HEK293 (cell line): ENCODE results near the gene LAMB1.

Experiments
- CTCF ChIA-PET: fragments of 350-600 bp; formaldehyde crosslinking; extraction: SDS; loops from one replicate; lab custom pipeline; 2021; ENCODE audit warnings: antibody characterized with exemption; lab: Yijun Ruan, JAX
- POLR2A ChIA-PET: fragments of 300-600 bp; formaldehyde crosslinking; extraction: SDS; loops from one replicate; lab custom pipeline; 2020; ENCODE audit warnings: antibody characterized with exemption, inconsistent platforms; lab: Yijun Ruan, JAX
- H3K27ac ChIP-seq: fragments of 200-500 bp; sonication (Bioruptor generic); 2 replicates; pipeline ENCODE4 v1.5.1; 2014; ENCODE audit warnings: low read depth, low read length, control low read depth, inconsistent platforms; ENCODE audit errors: extremely low read depth
- H3K36me3 ChIP-seq, 2 experiments: fragments of 200-500 bp in 1 of 2; sonication (Bioruptor generic) in 1 of 2; 1 replicate in 1 of 2; 2 replicates in 1 of 2; pipeline ENCODE4 v1.5.1; 2014 to 2017; ENCODE audit warnings: inconsistent platforms in 2 of 2, low read length in 2 of 2; ENCODE audit not compliant: control insufficient read depth in 2 of 2, insufficient read depth in 1 of 2
- H3K4me1 ChIP-seq: fragments of 200-500 bp; sonication (Bioruptor generic); 2 replicates; pipeline ENCODE4 v1.5.1; 2014; ENCODE audit warnings: mild to moderate bottlenecking, low read length, inconsistent platforms; ENCODE audit not compliant: control insufficient read depth, insufficient read depth
- H3K4me3 ChIP-seq: 2 replicates; pipeline ENCODE4 v1.5.1; 2011; ENCODE audit warnings: low read depth, mild to moderate bottlenecking, control low read depth, low read length, moderate library complexity
- H3K9me3 ChIP-seq: fragments of 200-500 bp; sonication (Bioruptor generic); 2 replicates; pipeline ENCODE4 v1.5.1; 2014; ENCODE audit warnings: low read depth, low read length, inconsistent platforms; ENCODE audit not compliant: control insufficient read depth, insufficient read depth
- KLF1 ChIP-seq: fragments of 450-650 bp; formaldehyde crosslinking; IDR thresholded peaks from 2 replicates; pipeline ENCODE4 v1.5.1; 2016; ENCODE audit warnings: missing biosample characterization, missing genetic modification characterization
- SALL2 ChIP-seq: fragments of 450-650 bp; formaldehyde crosslinking; IDR thresholded peaks from 2 replicates; pipeline ENCODE4 v1.5.0; 2017; ENCODE audit warnings: missing biosample characterization, mild to moderate bottlenecking, missing genetic modification characterization, borderline replicate concordance
- ZBTB17 ChIP-seq: fragments of 450-650 bp; formaldehyde crosslinking; IDR thresholded peaks from 2 replicates; pipeline ENCODE4 v1.5.1; 2016; ENCODE audit warnings: missing biosample characterization, missing genetic modification characterization
- ZFHX2 ChIP-seq: fragments of 450-650 bp; formaldehyde crosslinking; conservative IDR thresholded peaks from 2 replicates; pipeline ENCODE4 v1.5.1; 2016; ENCODE audit warnings: missing biosample characterization, missing genetic modification characterization
- ZNF132 ChIP-seq: fragments of 450-650 bp; formaldehyde crosslinking; IDR thresholded peaks from 2 replicates; pipeline ENCODE4 v1.5.1; 2017; ENCODE audit warnings: missing biosample characterization, missing genetic modification characterization, borderline replicate concordance
- ZNF202 ChIP-seq: fragments of 450-650 bp; formaldehyde crosslinking; IDR thresholded peaks from 2 replicates; pipeline ENCODE4 v1.5.1; 2016; ENCODE audit warnings: missing biosample characterization, missing genetic modification characterization, borderline replicate concordance
- ZNF266 ChIP-seq: fragments of 450-650 bp; formaldehyde crosslinking; IDR thresholded peaks from 2 replicates; pipeline ENCODE4 v1.5.1; 2016; ENCODE audit warnings: missing biosample characterization, missing genetic modification characterization, low read depth
- ZNF302 ChIP-seq: fragments of 450-650 bp; formaldehyde crosslinking; IDR thresholded peaks from 2 replicates; pipeline ENCODE4 v1.5.1; 2016; ENCODE audit warnings: missing biosample characterization, missing genetic modification characterization, low read depth
- ZNF341 ChIP-seq: fragments of 450-650 bp; formaldehyde crosslinking; IDR thresholded peaks from 2 replicates; pipeline ENCODE4; 2016; ENCODE audit warnings: low read depth, missing biosample characterization, missing genetic modification characterization
- ZNF558 ChIP-seq: fragments of 450-650 bp; formaldehyde crosslinking; IDR thresholded peaks from 2 replicates; pipeline ENCODE4 v1.5.1; 2016; ENCODE audit warnings: missing biosample characterization, missing genetic modification characterization
- ZNF585B ChIP-seq: fragments of 450-650 bp; formaldehyde crosslinking; IDR thresholded peaks from 2 replicates; pipeline ENCODE4 v1.5.1; 2016; ENCODE audit warnings: missing biosample characterization, missing genetic modification characterization
- ZNF600 ChIP-seq: fragments of 450-650 bp; formaldehyde crosslinking; IDR thresholded peaks from 2 replicates; pipeline ENCODE4 v1.5.1; 2016; ENCODE audit warnings: missing biosample characterization, missing genetic modification characterization
- ZNF621 ChIP-seq: fragments of 450-650 bp; formaldehyde crosslinking; IDR thresholded peaks from 2 replicates; pipeline ENCODE4 v1.5.1; 2017; ENCODE audit warnings: missing biosample characterization, missing genetic modification characterization
- ZNF747 ChIP-seq: fragments of 450-650 bp; formaldehyde crosslinking; IDR thresholded peaks from 2 replicates; pipeline ENCODE4 v1.5.1; 2016; ENCODE audit warnings: missing biosample characterization, missing genetic modification characterization
- ZNF830 ChIP-seq: fragments of 450-650 bp; IDR thresholded peaks from 2 replicates; pipeline ENCODE4 v1.5.0; 2018; ENCODE audit warnings: missing biosample characterization, missing genetic modification characterization, low read depth, mild to moderate bottlenecking, moderate library complexity
- TF ChIP-seq, protein P1 (sequence below): fragments of 450-650 bp; formaldehyde crosslinking; IDR thresholded peaks from 2 replicates; pipeline ENCODE4; 2016; ENCODE audit warnings: missing biosample characterization, missing genetic modification characterization
- TF ChIP-seq, protein P2 (sequence below): fragments of 450-650 bp; formaldehyde crosslinking; IDR thresholded peaks from 2 replicates; pipeline ENCODE4 v1.5.1; 2017; ENCODE audit warnings: missing biosample characterization, missing genetic modification characterization
- TF ChIP-seq, protein P3 (sequence below): fragments of 450-650 bp; IDR thresholded peaks from 2 replicates; pipeline ENCODE4 v1.5.1; 2018; ENCODE audit warnings: missing biosample characterization, mild to moderate bottlenecking, missing genetic modification characterization
- TF ChIP-seq, protein P4 (sequence below): fragments of 450-650 bp; formaldehyde crosslinking; IDR thresholded peaks from 2 replicates; pipeline ENCODE4 v1.5.1; 2016; ENCODE audit warnings: missing biosample characterization, missing genetic modification characterization
- TF ChIP-seq, protein P5 (sequence below): fragments of 450-650 bp; formaldehyde crosslinking; IDR thresholded peaks from 2 replicates; pipeline ENCODE4 v1.5.0; 2017; ENCODE audit warnings: missing biosample characterization, missing genetic modification characterization, borderline replicate concordance
- TF ChIP-seq, protein P6 (sequence below): fragments of 450-650 bp; formaldehyde crosslinking; IDR thresholded peaks from 2 replicates; pipeline ENCODE4 v1.5.1; 2016; ENCODE audit warnings: missing biosample characterization, missing genetic modification characterization

Gene LAMB1

DNA sequence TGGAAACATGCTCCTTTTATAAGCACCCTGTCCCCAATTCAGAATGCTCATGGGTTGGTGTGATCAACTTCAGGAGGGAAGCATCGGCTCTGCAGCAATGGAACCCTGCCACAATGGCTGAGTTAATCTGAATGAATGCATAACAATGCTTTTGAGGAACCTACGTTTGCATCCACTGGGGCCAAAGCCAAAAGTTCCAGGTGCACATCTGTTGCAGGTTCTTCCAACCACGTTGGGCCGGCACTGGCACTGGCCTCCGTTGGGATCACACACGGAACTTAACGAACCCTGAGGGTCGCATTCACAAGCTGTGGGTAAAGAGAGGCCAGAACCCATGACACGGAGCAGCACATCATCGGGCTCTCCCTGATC lies 43.4 kb downstream of the LAMB1 start:
- Histone ChIP-seq H3K27ac (no peak overlapping the region), H3K36me3 (peaks cover 7 to 62% of the 10 kb centered on the region in 2 experiments), H3K9me3 (no peaks in the 10 kb centered on the region), H3K4me3 (no peak overlapping the region), H3K4me1 (no peaks in the 10 kb centered on the region)
- ChIA-PET CTCF (no interaction called here), POLR2A (no interaction called here)
- TF ChIP-seq, protein P1, sequence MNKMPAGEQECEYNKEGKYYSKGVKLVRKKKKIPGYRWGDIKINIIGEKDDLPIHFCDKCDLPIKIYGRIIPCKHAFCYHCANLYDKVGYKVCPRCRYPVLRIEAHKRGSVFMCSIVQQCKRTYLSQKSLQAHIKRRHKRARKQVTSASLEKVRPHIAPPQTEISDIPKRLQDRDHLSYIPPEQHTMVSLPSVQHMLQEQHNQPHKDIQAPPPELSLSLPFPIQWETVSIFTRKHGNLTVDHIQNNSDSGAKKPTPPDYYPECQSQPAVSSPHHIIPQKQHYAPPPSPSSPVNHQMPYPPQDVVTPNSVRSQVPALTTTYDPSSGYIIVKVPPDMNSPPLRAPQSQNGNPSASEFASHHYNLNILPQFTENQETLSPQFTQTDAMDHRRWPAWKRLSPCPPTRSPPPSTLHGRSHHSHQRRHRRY (tag by site-specific recombination): no peak
- TF ChIP-seq, protein P2, sequence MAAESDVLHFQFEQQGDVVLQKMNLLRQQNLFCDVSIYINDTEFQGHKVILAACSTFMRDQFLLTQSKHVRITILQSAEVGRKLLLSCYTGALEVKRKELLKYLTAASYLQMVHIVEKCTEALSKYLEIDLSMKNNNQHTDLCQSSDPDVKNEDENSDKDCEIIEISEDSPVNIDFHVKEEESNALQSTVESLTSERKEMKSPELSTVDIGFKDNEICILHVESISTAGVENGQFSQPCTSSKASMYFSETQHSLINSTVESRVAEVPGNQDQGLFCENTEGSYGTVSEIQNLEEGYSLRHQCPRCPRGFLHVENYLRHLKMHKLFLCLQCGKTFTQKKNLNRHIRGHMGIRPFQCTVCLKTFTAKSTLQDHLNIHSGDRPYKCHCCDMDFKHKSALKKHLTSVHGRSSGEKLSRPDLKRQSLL (tag by site-specific recombination): no peak
- TF ChIP-seq ZBTB17 (tag by site-specific recombination) (no peak), ZNF600 (tag by site-specific recombination) (no peak), ZNF302 (no peak), ZNF621 (tag by site-specific recombination) (no peak), SALL2 (tag by site-specific recombination) (no peak), ZNF266 (tag by site-specific recombination) (no peak), ZNF202 (tag by site-specific recombination) (no peak), ZNF132 (tag by site-specific recombination) (no peak), ZNF830 (no peak), KLF1 (no peak), ZNF747 (tag by site-specific recombination) (no peak), ZNF585B (tag by site-specific recombination) (no peak), ZNF341 (tag by site-specific recombination) (no peak)
- TF ChIP-seq, protein P3, sequence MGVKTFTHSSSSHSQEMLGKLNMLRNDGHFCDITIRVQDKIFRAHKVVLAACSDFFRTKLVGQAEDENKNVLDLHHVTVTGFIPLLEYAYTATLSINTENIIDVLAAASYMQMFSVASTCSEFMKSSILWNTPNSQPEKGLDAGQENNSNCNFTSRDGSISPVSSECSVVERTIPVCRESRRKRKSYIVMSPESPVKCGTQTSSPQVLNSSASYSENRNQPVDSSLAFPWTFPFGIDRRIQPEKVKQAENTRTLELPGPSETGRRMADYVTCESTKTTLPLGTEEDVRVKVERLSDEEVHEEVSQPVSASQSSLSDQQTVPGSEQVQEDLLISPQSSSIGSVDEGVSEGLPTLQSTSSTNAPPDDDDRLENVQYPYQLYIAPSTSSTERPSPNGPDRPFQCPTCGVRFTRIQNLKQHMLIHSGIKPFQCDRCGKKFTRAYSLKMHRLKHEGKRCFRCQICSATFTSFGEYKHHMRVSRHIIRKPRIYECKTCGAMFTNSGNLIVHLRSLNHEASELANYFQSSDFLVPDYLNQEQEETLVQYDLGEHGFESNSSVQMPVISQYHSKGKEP (tag by site-specific recombination): no peak
- TF ChIP-seq, protein P4, sequence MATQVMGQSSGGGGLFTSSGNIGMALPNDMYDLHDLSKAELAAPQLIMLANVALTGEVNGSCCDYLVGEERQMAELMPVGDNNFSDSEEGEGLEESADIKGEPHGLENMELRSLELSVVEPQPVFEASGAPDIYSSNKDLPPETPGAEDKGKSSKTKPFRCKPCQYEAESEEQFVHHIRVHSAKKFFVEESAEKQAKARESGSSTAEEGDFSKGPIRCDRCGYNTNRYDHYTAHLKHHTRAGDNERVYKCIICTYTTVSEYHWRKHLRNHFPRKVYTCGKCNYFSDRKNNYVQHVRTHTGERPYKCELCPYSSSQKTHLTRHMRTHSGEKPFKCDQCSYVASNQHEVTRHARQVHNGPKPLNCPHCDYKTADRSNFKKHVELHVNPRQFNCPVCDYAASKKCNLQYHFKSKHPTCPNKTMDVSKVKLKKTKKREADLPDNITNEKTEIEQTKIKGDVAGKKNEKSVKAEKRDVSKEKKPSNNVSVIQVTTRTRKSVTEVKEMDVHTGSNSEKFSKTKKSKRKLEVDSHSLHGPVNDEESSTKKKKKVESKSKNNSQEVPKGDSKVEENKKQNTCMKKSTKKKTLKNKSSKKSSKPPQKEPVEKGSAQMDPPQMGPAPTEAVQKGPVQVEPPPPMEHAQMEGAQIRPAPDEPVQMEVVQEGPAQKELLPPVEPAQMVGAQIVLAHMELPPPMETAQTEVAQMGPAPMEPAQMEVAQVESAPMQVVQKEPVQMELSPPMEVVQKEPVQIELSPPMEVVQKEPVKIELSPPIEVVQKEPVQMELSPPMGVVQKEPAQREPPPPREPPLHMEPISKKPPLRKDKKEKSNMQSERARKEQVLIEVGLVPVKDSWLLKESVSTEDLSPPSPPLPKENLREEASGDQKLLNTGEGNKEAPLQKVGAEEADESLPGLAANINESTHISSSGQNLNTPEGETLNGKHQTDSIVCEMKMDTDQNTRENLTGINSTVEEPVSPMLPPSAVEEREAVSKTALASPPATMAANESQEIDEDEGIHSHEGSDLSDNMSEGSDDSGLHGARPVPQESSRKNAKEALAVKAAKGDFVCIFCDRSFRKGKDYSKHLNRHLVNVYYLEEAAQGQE: no peak

DNA sequence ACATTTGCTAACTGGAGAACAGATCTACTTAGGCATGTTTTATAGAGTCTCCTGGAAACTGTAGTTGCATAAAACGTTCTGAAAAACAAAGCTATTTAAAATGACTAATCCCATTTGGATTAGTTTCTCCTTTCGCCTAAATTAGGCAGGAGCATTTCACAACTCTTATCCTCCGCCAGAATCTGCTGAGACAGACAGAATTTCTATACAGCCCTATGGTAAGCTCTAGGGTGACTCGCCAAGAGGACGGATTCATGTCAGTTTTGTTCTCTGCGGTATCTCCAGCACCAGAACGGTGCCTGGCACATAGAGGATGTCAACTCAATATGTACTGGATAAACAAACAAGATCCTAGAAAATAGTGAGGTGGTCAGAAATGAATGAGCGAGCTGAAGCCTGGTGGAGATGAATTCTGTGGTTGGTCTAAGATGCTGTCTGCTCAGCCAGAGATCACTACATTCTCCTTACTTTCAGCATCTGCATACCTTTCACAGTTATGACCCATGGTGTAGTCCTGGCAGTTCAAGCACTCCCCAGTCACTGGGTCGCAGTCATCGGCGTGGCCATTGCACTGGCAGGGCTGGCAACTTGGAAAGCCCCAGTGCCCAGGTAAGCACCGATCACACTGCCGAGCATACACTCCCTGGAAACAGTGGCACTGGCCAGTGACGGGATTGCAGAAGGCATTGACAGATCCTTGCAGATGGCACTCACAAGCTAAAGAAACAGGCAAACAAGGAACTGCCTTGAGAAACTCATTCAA lies 44.0 kb downstream of the LAMB1 start:
- Histone ChIP-seq H3K4me1 (no peaks in the 10 kb centered on the region), H3K36me3 (peaks cover 7 to 59% of the 10 kb centered on the region in 2 experiments)

More for the DNA sequence above, 44.0 kb downstream of the LAMB1 start:
- Histone ChIP-seq H3K9me3 (no peaks in the 10 kb centered on the region), H3K27ac (no peak overlapping the region), H3K4me3 (no peak overlapping the region)
- ChIA-PET POLR2A (no interaction called here), CTCF (no interaction called here)
- TF ChIP-seq, protein P5, sequence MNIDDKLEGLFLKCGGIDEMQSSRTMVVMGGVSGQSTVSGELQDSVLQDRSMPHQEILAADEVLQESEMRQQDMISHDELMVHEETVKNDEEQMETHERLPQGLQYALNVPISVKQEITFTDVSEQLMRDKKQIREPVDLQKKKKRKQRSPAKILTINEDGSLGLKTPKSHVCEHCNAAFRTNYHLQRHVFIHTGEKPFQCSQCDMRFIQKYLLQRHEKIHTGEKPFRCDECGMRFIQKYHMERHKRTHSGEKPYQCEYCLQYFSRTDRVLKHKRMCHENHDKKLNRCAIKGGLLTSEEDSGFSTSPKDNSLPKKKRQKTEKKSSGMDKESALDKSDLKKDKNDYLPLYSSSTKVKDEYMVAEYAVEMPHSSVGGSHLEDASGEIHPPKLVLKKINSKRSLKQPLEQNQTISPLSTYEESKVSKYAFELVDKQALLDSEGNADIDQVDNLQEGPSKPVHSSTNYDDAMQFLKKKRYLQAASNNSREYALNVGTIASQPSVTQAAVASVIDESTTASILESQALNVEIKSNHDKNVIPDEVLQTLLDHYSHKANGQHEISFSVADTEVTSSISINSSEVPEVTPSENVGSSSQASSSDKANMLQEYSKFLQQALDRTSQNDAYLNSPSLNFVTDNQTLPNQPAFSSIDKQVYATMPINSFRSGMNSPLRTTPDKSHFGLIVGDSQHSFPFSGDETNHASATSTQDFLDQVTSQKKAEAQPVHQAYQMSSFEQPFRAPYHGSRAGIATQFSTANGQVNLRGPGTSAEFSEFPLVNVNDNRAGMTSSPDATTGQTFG: no peak
- TF ChIP-seq ZNF558 (tag by site-specific recombination) (no peak), ZNF202 (tag by site-specific recombination) (no peak), ZFHX2 (tag by site-specific recombination) (no peak)
- TF ChIP-seq, protein P6, sequence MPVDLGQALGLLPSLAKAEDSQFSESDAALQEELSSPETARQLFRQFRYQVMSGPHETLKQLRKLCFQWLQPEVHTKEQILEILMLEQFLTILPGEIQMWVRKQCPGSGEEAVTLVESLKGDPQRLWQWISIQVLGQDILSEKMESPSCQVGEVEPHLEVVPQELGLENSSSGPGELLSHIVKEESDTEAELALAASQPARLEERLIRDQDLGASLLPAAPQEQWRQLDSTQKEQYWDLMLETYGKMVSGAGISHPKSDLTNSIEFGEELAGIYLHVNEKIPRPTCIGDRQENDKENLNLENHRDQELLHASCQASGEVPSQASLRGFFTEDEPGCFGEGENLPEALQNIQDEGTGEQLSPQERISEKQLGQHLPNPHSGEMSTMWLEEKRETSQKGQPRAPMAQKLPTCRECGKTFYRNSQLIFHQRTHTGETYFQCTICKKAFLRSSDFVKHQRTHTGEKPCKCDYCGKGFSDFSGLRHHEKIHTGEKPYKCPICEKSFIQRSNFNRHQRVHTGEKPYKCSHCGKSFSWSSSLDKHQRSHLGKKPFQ (tag by site-specific recombination): no peak
